ENCODE measurements around the gene ULK4. TPM values are rescaled to one million over a fixed set of nuclear protein-coding genes. Genes with fewer than 3 reads are reported as not detected.

ULK4 gene
- total and polyA plus RNA-seq, 9 of the 15 experiments (the other 6 are each of a cell fraction or from before 2014, with no cell fraction given) = 3.0 to 5.9 (median 3.5) TPM

DNA sequence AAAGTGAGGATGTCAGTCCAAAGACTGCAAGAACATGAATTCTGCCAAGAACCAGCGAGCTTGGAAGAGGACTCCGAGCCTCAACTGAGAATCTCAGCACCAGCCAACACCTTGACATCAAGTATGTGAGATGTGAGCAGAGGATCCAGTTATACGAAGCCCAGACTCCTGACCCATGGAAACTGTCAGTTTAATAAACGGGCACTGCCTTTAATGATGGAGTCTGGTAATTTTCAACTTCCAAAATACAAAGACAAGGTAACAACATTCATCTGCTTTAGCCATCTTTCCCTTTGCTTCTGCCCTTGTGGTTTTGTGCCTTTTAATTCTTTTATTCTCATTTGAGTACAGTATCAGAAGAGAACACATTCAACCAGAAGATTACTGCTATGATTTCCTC, 211.9 kb downstream of the ULK4 start:
- no peak for FAIRE-seq
- Histone ChIP-seq H2AFZ (ENCODE audit: low read depth, low read length) (no peak overlapping the region), H3K4me1 (replicated peaks in 1 of 2; ENCODE audit: control insufficient read depth in 2 of 2, insufficient read depth in 2 of 2, low read length in 2 of 2) (no peaks in the 10 kb centered on the region), H3K9me3 (replicated peaks; ENCODE audit: control insufficient read depth, insufficient read depth, low read depth, low read length) (no peaks in the 10 kb centered on the region), H3K4me2 (ENCODE audit: insufficient read depth, low read length) (no peak overlapping the region), H3K4me3 (no peak overlapping the region), H4K20me1 (replicated peaks; ENCODE audit: control insufficient read depth, insufficient read depth, low read length) (no peaks in the 10 kb centered on the region), H3K9me1 (ENCODE audit: control insufficient read depth, insufficient read depth, low read length) (no peaks in the 10 kb centered on the region), H3K79me2 (ENCODE audit: control insufficient read depth, insufficient read depth, low read length) (no peaks in the 10 kb centered on the region), H3K27me3 (ENCODE audit: control insufficient read depth in 2 of 2, insufficient read depth in 2 of 2, low read length in 2 of 2) (peaks cover 2 to 10% of the 10 kb centered on the region in 2 experiments; a peak in 2 of 5 replicates), H3K9ac (ENCODE audit: insufficient read depth in 1 of 2, low read depth in 2 of 2, low read length in 2 of 2) (no peak overlapping the region), H3K27ac (ENCODE audit: extremely low read depth, low read depth, low read length) (no peak overlapping the region), H3K36me3 (ENCODE audit: control insufficient read depth, insufficient read depth, low read length) (no peaks in the 10 kb centered on the region)
- TF ChIP-seq ZNF212 (CRISPR knock-in tag; IDR thresholded peaks at IDR 0.05) (no peak), ZNF436 (CRISPR knock-in tag; IDR thresholded peaks at IDR 0.05) (no peak), NCOA2 (IDR thresholded peaks at IDR 0.05; ENCODE audit: partially characterized antibody in 2 of 2) (no peak)
- TF ChIP-seq, protein P1, sequence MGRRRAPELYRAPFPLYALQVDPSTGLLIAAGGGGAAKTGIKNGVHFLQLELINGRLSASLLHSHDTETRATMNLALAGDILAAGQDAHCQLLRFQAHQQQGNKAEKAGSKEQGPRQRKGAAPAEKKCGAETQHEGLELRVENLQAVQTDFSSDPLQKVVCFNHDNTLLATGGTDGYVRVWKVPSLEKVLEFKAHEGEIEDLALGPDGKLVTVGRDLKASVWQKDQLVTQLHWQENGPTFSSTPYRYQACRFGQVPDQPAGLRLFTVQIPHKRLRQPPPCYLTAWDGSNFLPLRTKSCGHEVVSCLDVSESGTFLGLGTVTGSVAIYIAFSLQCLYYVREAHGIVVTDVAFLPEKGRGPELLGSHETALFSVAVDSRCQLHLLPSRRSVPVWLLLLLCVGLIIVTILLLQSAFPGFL (CRISPR knock-in tag; IDR thresholded peaks at IDR 0.05) = no peak
- ChIA-PET POLR2A (no interaction called here), CTCF (ENCODE audit: low intra/inter-chr PET ratio) (no interaction called here)
- BruUV-seq (replicated peaks) = no TSS peak
- ATAC-seq = no peak
- no peak for DNase-seq (ENCODE audit: extremely low read depth in 1 of 4, low spot score in 3 of 4)
- WGBS (ENCODE audit: insufficient coverage, low coverage, missing lambda C conversion rate) = 0% methylated on average over 4 of the region's 4 CpGs
- intact Hi-C loops (cut with micrococcal nuclease) = no loop called here
- in situ Hi-C loops (cut with MboI) = no loop called here

- no peaks in the 10 kb centered on the region for H3K36me3 ChIP-seq (ENCODE audit: control insufficient read depth, insufficient read depth, low read length)
- CTCF ChIA-PET (ENCODE audit: low intra/inter-chr PET ratio) = no interaction called here
- no peak overlapping the region for H3K27ac ChIP-seq (ENCODE audit: extremely low read depth, low read depth, low read length)
- peaks cover 2 to 9% of the 10 kb centered on the region in 2 experiments; a peak in 2 of 5 replicates for H3K27me3 ChIP-seq (ENCODE audit: control insufficient read depth in 2 of 2, insufficient read depth in 2 of 2, low read length in 2 of 2)
- H3K9me3 ChIP-seq (replicated peaks; ENCODE audit: control insufficient read depth, insufficient read depth, low read depth, low read length) = no peaks in the 10 kb centered on the region
- H3K9me1 ChIP-seq (ENCODE audit: control insufficient read depth, insufficient read depth, low read length) = no peaks in the 10 kb centered on the region
- no peaks in the 10 kb centered on the region for H3K4me1 ChIP-seq (replicated peaks in 1 of 2; ENCODE audit: control insufficient read depth in 2 of 2, insufficient read depth in 2 of 2, low read length in 2 of 2)
- DNase-seq (ENCODE audit: extremely low read depth in 1 of 4, low spot score in 3 of 4) (no peak), FAIRE-seq (no peak), ATAC-seq (no peak)
- no peaks in the 10 kb centered on the region for H4K20me1 ChIP-seq (replicated peaks; ENCODE audit: control insufficient read depth, insufficient read depth, low read length)
- POLR2A ChIA-PET = no interaction called here
- no peak overlapping the region for H3K9ac ChIP-seq (ENCODE audit: insufficient read depth in 1 of 2, low read depth in 2 of 2, low read length in 2 of 2)
- H3K79me2 ChIP-seq (ENCODE audit: control insufficient read depth, insufficient read depth, low read length) = no peaks in the 10 kb centered on the region
- intact Hi-C loops (cut with micrococcal nuclease) (no loop called here), in situ Hi-C loops (cut with MboI) (no loop called here)
- WGBS (ENCODE audit: insufficient coverage, low coverage, missing lambda C conversion rate) = 0% methylated on average over 1 of the region's 1 CpG
- no peak overlapping the region for H3K4me2 ChIP-seq (ENCODE audit: insufficient read depth, low read length)
- BruUV-seq (replicated peaks) = no TSS peak
- no peak overlapping the region for H2AFZ ChIP-seq (ENCODE audit: low read depth, low read length)
- TF ChIP-seq DPF2 (IDR thresholded peaks at IDR 0.05) (no peak), TAF15 (IDR thresholded peaks at IDR 0.05; ENCODE audit: low read depth, low read length) (no peak), CEBPG (CRISPR knock-in tag; IDR thresholded peaks at IDR 0.05) (no peak), CEBPG (tag; conservative IDR thresholded peaks at IDR 0.05 in 1 of 2, IDR thresholded peaks at IDR 0.05 in 1 of 2) (peak in 1 of 2 experiments; percentile 69; a peak in 2 of 4 replicates), MEF2D (tag; conservative IDR thresholded peaks at IDR 0.05; ENCODE audit: low read depth) (no peak), IRF1 (CRISPR knock-in tag; IDR thresholded peaks at IDR 0.05; ENCODE audit: borderline replicate concordance) (no peak)
- TF ChIP-seq, protein P2, sequence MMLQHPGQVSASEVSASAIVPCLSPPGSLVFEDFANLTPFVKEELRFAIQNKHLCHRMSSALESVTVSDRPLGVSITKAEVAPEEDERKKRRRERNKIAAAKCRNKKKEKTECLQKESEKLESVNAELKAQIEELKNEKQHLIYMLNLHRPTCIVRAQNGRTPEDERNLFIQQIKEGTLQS (IDR thresholded peaks at IDR 0.05) = peak; percentile 23; the same call in 1 of the 2 replicates
- TF ChIP-seq, protein P2 (CRISPR knock-in tag; conservative IDR thresholded peaks at IDR 0.05) = no peak
- H3K4me3 ChIP-seq = no peak overlapping the region
Measured at GRCh38 chr3:41746215-41746614, 215.7 kb downstream of the ULK4 start.

All from K562 (cell line).